ENCODE data around the gene CLCN1. TPM values are rescaled to one million over a fixed set of nuclear protein-coding genes. Genes with fewer than 3 reads are reported as not detected.

Gene CLCN1
- total RNA-seq, 2 donors from 2014 or later = 0.23 TPM; not detected in 1

DNA sequence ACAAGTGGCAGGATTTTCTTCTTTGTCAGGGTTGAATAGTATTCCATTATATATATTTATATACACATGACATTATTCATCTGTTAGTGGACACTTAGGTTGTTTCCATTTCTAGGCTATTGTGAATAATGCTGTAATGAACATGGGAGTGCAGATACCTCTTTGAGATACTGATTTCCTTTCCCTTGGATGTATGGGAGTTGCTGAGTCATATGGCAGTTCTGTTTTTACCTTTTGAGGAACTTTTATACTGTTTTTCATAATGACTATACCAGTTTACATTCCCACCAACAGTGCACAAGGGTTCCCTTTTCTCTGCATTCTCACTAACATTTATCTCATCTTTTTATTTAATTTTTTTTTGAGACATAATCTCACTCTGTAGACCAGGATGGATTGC is 1.8 kb upstream of the CLCN1 start:
- H3K4me3 ChIP-seq = no peak overlapping the region
- DNase-seq (ENCODE audit: low spot score) = no peak
- H3K27me3 ChIP-seq (replicated peaks; ENCODE audit: insufficient read depth) = no peaks in the 10 kb centered on the region
- intact Hi-C loops (cut with DNase I) = no loop called here
- TF ChIP-seq POLR2A (IDR thresholded peaks at IDR 0.05) = no peak
- no peak overlapping the region for H3K27ac ChIP-seq
- H3K4me1 ChIP-seq (replicated peaks) = no peaks in the 10 kb centered on the region
- H3K9me3 ChIP-seq = no peaks in the 10 kb centered on the region
- no peaks in the 10 kb centered on the region for H3K36me3 ChIP-seq

DNA sequence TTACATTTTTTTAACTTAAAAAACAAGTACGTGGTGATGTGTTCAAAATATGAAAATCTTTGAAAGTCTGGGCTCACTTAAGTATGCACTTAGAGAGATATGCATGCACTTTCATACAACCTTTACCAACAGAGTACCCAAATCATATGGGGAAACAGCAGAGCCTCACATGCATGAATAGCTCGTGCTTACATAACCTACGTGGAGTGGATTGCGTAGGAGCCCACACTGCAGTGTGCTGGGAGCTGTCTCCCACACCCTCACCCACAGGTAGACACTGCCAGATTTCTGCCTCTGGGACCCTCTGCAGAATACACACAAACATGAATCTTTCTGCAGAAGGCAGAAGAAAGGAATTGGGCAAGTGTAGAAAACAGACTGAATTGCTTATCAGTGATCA is 581 bp downstream of the CLCN1 start:
- H3K36me3 ChIP-seq = no peaks in the 10 kb centered on the region
- no peaks in the 10 kb centered on the region for H3K4me1 ChIP-seq (replicated peaks)
- 83% methylated on average over 4 of the region's 4 CpGs for WGBS
- no peak for DNase-seq (ENCODE audit: low spot score)
- intact Hi-C loops (cut with DNase I) = no loop called here
- no peak overlapping the region for H3K27ac ChIP-seq
- H3K4me3 ChIP-seq = no peak overlapping the region
- no peaks in the 10 kb centered on the region for H3K27me3 ChIP-seq (replicated peaks; ENCODE audit: insufficient read depth)
- no peaks in the 10 kb centered on the region for H3K9me3 ChIP-seq
- TF ChIP-seq, protein P1, sequence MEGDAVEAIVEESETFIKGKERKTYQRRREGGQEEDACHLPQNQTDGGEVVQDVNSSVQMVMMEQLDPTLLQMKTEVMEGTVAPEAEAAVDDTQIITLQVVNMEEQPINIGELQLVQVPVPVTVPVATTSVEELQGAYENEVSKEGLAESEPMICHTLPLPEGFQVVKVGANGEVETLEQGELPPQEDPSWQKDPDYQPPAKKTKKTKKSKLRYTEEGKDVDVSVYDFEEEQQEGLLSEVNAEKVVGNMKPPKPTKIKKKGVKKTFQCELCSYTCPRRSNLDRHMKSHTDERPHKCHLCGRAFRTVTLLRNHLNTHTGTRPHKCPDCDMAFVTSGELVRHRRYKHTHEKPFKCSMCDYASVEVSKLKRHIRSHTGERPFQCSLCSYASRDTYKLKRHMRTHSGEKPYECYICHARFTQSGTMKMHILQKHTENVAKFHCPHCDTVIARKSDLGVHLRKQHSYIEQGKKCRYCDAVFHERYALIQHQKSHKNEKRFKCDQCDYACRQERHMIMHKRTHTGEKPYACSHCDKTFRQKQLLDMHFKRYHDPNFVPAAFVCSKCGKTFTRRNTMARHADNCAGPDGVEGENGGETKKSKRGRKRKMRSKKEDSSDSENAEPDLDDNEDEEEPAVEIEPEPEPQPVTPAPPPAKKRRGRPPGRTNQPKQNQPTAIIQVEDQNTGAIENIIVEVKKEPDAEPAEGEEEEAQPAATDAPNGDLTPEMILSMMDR (IDR thresholded peaks at IDR 0.05) = no peak
- TF ChIP-seq POLR2AphosphoS5 (IDR thresholded peaks at IDR 0.05) (no peak), POLR2A (IDR thresholded peaks at IDR 0.05) (no peak)

DNA sequence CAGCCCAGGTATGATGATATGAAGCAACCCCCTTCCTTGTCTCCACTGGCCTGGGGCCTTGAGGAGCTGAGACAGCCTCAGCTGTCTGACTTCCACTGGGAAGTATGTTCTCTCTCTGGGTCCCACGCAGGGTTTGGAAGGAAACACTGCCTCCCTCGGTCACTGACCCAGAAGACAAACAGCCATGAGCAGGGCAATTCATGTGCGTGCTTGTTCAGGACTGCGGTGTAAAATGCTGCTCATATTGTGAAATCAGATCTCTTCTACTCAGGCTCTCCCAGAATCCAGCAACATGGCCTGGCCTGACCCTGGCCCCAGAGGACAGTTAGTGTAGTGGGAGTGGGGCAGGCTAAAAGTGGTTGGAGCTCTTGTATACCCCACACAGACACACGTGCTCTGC is 2.8 kb downstream of the CLCN1 start:
- Histone ChIP-seq H3K27me3 (replicated peaks; ENCODE audit: insufficient read depth) (no peaks in the 10 kb centered on the region), H3K9me3 (no peaks in the 10 kb centered on the region), H3K27ac (peak overlapping the region in 1 of 2 donors; percentile 45), H3K4me3 (no peak overlapping the region), H3K36me3 (no peaks in the 10 kb centered on the region), H3K4me1 (replicated peaks) (no peaks in the 10 kb centered on the region)
- TF ChIP-seq POLR2A (IDR thresholded peaks at IDR 0.05) (no peak), POLR2AphosphoS5 (IDR thresholded peaks at IDR 0.05) (peak; percentile 67)
- TF ChIP-seq, protein P1 (IDR thresholded peaks at IDR 0.05) = peak in 1 of 4 experiments; percentile 30
- peak; percentile 67 for DNase-seq (ENCODE audit: low spot score)
- intact Hi-C loops (cut with DNase I) = no loop called here
- WGBS = 31% methylated on average over 5 of the region's 5 CpGs

DNA sequence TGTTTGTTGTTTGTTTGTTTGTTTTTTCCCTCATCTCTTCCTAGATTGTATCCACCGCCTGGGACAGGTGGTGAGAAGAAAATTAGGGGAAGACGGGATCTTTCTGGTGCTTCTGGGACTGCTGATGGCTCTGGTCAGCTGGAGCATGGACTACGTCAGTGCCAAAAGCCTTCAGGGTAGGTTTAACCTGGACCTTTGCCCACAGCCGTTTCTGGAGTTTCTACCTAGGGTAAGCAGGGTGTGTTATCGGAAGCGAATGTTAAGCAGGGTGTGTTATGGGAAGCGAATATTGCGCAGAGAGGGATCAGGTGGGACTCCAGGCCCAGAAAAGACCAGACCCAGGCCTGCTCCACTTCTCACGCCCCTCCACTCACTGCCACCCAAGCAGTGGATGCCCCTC is 4.7 kb downstream of the CLCN1 start:
- intact Hi-C loops (cut with DNase I) = no loop called here
- H3K27ac ChIP-seq = no peak overlapping the region
- no peaks in the 10 kb centered on the region for H3K27me3 ChIP-seq (replicated peaks; ENCODE audit: insufficient read depth)
- H3K9me3 ChIP-seq = no peaks in the 10 kb centered on the region
- no peak overlapping the region for H3K4me3 ChIP-seq
- no peaks in the 10 kb centered on the region for H3K36me3 ChIP-seq
- no peak for TF ChIP-seq POLR2A (IDR thresholded peaks at IDR 0.05)
- TF ChIP-seq, protein P1 (IDR thresholded peaks at IDR 0.05) = no peak
- no peak for TF ChIP-seq POLR2AphosphoS5 (IDR thresholded peaks at IDR 0.05)
- no peaks in the 10 kb centered on the region for H3K4me1 ChIP-seq (replicated peaks)
- DNase-seq (ENCODE audit: low spot score) = no peak
- 60% methylated on average over 9 of the region's 9 CpGs for WGBS

DNA sequence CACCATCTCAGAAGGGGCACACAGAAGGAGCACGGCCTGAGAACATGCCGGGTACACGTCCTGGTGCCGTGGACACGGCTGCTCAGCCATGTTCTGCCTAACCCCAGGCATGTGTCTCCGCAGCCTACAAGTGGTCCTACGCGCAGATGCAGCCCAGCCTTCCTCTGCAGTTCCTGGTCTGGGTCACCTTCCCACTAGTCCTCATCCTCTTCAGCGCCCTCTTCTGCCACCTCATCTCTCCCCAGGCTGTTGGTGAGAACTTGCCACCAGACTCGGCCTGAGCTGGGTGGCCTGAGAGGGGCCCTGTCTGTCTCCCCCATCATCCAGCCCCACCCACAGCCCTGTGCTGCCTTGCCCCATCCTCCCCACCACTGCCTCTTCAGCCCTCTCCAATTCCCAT is 5.3 kb downstream of the CLCN1 start:
- no peaks in the 10 kb centered on the region for H3K4me1 ChIP-seq (replicated peaks)
- no peaks in the 10 kb centered on the region for H3K27me3 ChIP-seq (replicated peaks; ENCODE audit: insufficient read depth)
- no peak for DNase-seq (ENCODE audit: low spot score)
- H3K4me3 ChIP-seq = no peak overlapping the region
- intact Hi-C loops (cut with DNase I) = no loop called here
- H3K27ac ChIP-seq = no peak overlapping the region
- no peak for TF ChIP-seq POLR2A (IDR thresholded peaks at IDR 0.05)
- TF ChIP-seq POLR2AphosphoS5 (IDR thresholded peaks at IDR 0.05) = no peak
- TF ChIP-seq, protein P1 (IDR thresholded peaks at IDR 0.05) = no peak
- whole genome bisulfite sequencing = 100% methylated on average over 2 of the region's 10 CpGs
- no peaks in the 10 kb centered on the region for H3K9me3 ChIP-seq
- no peaks in the 10 kb centered on the region for H3K36me3 ChIP-seq

All from prostate gland (tissue), 2 donors.